ENCODE data around the gene MMP1.

The MMP1 gene

DNA sequence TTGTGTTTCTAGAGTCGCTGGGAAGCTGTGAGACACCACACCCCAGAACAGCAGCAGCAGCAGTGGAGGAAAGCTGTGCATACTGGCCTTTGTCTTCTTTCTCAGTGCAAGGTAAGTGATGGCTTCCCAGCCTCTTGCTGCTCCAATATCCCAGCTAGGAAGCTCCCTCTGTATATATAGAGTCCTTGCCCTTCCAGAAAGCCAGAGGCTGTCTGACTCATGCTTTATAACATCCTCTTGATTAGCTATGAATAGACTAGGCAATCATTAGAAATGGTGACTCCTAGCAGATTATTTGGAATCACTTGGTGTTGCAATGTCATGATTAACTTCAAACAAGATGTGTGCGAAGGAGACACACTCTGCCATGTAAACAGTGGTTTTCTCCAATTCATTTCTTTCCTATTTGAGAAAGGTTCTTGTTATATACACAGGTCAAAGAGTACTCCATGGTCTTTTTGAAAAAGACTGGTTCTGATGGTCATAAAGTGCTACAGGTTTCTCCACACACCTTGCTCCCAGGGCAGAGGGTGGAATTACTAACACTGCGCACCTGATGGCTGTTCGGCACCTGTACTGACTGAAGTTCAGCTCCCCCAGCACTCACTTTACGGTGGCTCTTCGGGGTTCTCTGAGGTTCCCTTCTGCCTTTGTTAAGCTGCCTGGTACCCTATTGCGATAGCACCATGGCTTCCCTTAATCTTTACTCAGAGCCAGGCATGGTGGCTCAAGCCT lies at the start of gene MMP1:
MMP1 (minus strand) TSS at position 149 of the 735 bp plus-strand sequence; CDS start at position 81, 68 bp downstream.
- H3K27ac Mint-ChIP-seq: no peak within 1 kb of the TSS
- no peaks in the 10 kb centered on the region for H3K9me3 Mint-ChIP-seq
- H3K27me3 Mint-ChIP-seq: no peaks in the 10 kb centered on the region
- no peaks in the 10 kb centered on the region for H3K36me3 Mint-ChIP-seq (ENCODE audit: low read depth)
- DNase-seq: no peak
- H3K4me3 Mint-ChIP-seq: no peak within 1 kb of the TSS
- no peaks in the 10 kb centered on the region for H3K4me1 Mint-ChIP-seq (ENCODE audit: low read depth)

DNA sequence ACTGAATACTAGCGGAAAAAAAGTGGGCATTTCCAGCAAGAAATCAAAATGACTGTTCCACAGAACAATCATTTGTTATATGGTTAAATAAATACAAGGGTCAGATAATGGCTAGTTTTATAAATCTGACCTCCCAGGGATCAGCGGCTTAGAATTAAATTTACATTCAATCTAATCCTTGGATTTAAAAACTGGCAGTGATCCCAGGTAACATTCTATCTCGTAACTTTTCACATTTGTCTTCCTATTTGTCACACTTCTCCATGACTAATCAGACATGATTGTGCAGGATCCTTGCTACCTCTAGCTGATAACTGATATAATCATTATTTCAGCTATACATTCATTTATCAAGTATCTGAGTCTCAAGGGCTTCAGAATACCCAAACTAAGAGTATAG lies 48.3 kb upstream of the MMP1 start:
- no peaks in the 10 kb centered on the region for H3K4me1 Mint-ChIP-seq (ENCODE audit: low read depth)
- DNase-seq: no peak

GRCh38 chr11:102843489-102843888 lies 45.5 kb upstream of the MMP1 start, which contains the start of gene MMP3:
Gene MMP3, minus strand, starts transcription at chr11:102843609. Its CDS starts 63 bp downstream, at chr11:102843546.
- DNase-seq: no peak
- Mint-ChIP-seq H3K36me3 (ENCODE audit: low read depth) (no peaks in the 10 kb centered on the region), H3K27ac (no peak within 1 kb of the TSS), H3K4me3 (no peak within 1 kb of the TSS), H3K27me3 (peaks cover 6% of the 10 kb centered on the region), H3K9me3 (no peaks in the 10 kb centered on the region), H3K4me1 (ENCODE audit: low read depth) (no peaks in the 10 kb centered on the region)

More for the DNA sequence above, 48.3 kb upstream of the MMP1 start:
- Mint-ChIP-seq H3K9me3 (no peaks in the 10 kb centered on the region), H3K36me3 (ENCODE audit: low read depth) (no peaks in the 10 kb centered on the region), H3K4me3 (no peak overlapping the region), H3K27me3 (peaks cover 6% of the 10 kb centered on the region), H3K27ac (no peak overlapping the region)

DNA sequence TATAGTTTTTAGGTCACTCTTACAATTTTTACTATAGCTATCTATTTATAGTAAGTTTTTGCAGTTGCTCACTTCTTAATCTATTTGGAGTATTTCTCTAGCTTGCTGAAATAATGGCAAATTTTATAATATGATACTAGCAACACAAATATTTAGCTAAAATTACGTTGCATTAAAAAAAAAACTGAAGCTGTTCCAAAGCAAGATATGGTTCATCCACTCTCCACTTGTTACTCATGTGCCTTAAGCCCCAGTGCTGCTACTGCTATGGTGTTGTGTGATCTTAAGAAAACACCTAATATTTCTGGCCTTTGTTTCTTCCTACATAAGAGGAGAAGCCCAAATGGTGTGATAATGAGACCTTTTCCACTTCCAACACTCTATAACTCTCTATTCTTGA lies 45.0 kb upstream of the MMP1 start:
- no peak overlapping the region for H3K4me3 Mint-ChIP-seq
- H3K27me3 Mint-ChIP-seq: peaks cover 6% of the 10 kb centered on the region
- DNase-seq: no peak
- H3K27ac Mint-ChIP-seq: no peak overlapping the region
- H3K36me3 Mint-ChIP-seq (ENCODE audit: low read depth): no peaks in the 10 kb centered on the region
- H3K4me1 Mint-ChIP-seq (ENCODE audit: low read depth): no peaks in the 10 kb centered on the region
- H3K9me3 Mint-ChIP-seq: no peaks in the 10 kb centered on the region

DNA sequence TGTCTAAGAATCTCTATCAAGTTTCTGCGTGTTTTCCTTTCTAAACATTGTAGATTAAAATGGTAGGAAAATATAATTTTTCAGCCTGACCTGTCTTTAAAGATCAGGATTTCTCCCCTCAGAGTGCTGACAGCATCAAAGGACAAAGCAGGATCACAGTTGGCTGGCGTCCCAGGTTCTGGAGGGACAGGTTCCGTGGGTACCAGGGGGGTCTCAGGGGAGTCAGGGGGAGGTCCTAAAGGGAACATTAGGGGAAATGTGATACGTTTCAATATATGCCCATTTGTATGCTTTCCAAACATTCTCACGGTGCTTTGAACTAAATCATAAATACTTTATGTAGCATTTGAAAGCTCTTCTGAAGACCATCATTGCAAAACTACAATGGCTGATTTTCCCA lies 42.1 kb upstream of the MMP1 start:
- H3K4me3 Mint-ChIP-seq: no peak overlapping the region

DNA sequence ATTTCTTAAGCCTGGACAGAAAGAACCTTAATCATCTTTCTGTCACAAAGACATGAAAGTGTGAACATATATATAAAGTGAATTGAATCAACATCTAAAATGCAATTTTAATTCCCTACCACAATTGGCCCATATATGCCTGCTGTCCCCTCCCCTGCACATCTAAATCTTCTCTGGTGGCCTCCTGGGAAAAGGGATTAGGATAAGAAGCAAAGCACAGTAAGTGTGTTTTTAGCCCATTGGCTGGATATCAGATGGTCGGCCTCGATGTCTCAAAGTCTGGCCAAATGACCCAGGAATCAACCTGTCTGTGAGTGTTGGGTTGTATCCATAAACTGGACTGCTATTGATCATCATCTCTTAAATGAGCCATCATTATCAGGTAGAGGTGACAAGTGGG lies 39.7 kb upstream of the MMP1 start:
- Mint-ChIP-seq H3K4me1 (ENCODE audit: low read depth) (no peaks in the 10 kb centered on the region), H3K27ac (no peak overlapping the region), H3K27me3 (no peaks in the 10 kb centered on the region), H3K9me3 (no peaks in the 10 kb centered on the region), H3K4me3 (no peak overlapping the region), H3K36me3 (ENCODE audit: low read depth) (no peaks in the 10 kb centered on the region)
- DNase-seq: no peak

More for the DNA sequence above, 42.1 kb upstream of the MMP1 start:
- DNase-seq: no peak
- Mint-ChIP-seq H3K9me3 (no peaks in the 10 kb centered on the region), H3K4me1 (ENCODE audit: low read depth) (no peaks in the 10 kb centered on the region), H3K27ac (no peak overlapping the region), H3K27me3 (peaks cover 3% of the 10 kb centered on the region), H3K36me3 (ENCODE audit: low read depth) (no peaks in the 10 kb centered on the region)

GRCh38 chr11:102837156-102837555 lies 39.2 kb upstream of the MMP1 start:
- H3K4me3 Mint-ChIP-seq: no peak overlapping the region
- H3K4me1 Mint-ChIP-seq (ENCODE audit: low read depth): no peaks in the 10 kb centered on the region
- H3K36me3 Mint-ChIP-seq (ENCODE audit: low read depth): no peaks in the 10 kb centered on the region
- no peaks in the 10 kb centered on the region for H3K9me3 Mint-ChIP-seq
- H3K27ac Mint-ChIP-seq: no peak overlapping the region
- H3K27me3 Mint-ChIP-seq: peaks cover 2% of the 10 kb centered on the region
- no peak for DNase-seq

DNA sequence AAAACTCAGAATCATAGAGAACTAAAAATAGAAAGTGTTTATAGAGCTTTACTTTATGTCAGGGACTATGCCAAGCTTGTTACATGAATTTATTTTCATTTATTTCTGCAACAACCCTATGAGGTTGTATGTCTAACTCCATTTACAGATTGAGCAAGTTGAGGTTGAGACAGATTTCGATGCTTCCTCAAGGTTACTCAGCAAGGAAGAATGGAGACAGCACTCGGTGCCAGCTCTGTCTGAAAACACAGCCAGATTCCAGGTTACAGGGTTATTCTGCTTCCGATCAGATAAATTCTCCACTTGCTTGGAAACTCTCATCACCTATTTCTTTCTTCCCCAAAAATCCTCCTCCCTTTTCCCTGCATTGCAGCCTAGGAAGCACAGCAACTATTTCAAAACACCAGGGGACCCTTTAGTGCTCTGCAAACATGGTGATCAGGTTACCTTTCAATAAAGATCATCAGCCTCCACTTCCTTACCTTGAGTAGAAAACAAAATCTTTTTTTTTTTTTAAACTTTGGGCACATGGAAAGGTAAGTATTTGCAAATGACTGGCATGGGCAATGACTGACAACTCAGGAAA lies 38.4 kb upstream of the MMP1 start:
- Mint-ChIP-seq H3K27ac (no peak overlapping the region), H3K36me3 (ENCODE audit: low read depth) (no peaks in the 10 kb centered on the region), H3K9me3 (no peaks in the 10 kb centered on the region), H3K4me3 (no peak overlapping the region), H3K27me3 (peaks cover 10% of the 10 kb centered on the region), H3K4me1 (ENCODE audit: low read depth) (no peaks in the 10 kb centered on the region)
- no peak for DNase-seq

GRCh38 chr11:102833731-102834130 lies 35.8 kb upstream of the MMP1 start:
- Mint-ChIP-seq H3K4me3 (no peak overlapping the region), H3K27me3 (peaks cover 25% of the 10 kb centered on the region), H3K36me3 (ENCODE audit: low read depth) (no peaks in the 10 kb centered on the region), H3K27ac (no peak overlapping the region), H3K9me3 (no peaks in the 10 kb centered on the region), H3K4me1 (ENCODE audit: low read depth) (no peaks in the 10 kb centered on the region)
- no peak for DNase-seq

GRCh38 chr11:102832612-102833011 lies 34.7 kb upstream of the MMP1 start:
- DNase-seq: no peak
- Mint-ChIP-seq H3K4me1 (ENCODE audit: low read depth) (no peaks in the 10 kb centered on the region), H3K27me3 (peaks cover 25% of the 10 kb centered on the region), H3K4me3 (no peak overlapping the region), H3K27ac (no peak overlapping the region), H3K36me3 (ENCODE audit: low read depth) (no peaks in the 10 kb centered on the region), H3K9me3 (no peaks in the 10 kb centered on the region)

DNA sequence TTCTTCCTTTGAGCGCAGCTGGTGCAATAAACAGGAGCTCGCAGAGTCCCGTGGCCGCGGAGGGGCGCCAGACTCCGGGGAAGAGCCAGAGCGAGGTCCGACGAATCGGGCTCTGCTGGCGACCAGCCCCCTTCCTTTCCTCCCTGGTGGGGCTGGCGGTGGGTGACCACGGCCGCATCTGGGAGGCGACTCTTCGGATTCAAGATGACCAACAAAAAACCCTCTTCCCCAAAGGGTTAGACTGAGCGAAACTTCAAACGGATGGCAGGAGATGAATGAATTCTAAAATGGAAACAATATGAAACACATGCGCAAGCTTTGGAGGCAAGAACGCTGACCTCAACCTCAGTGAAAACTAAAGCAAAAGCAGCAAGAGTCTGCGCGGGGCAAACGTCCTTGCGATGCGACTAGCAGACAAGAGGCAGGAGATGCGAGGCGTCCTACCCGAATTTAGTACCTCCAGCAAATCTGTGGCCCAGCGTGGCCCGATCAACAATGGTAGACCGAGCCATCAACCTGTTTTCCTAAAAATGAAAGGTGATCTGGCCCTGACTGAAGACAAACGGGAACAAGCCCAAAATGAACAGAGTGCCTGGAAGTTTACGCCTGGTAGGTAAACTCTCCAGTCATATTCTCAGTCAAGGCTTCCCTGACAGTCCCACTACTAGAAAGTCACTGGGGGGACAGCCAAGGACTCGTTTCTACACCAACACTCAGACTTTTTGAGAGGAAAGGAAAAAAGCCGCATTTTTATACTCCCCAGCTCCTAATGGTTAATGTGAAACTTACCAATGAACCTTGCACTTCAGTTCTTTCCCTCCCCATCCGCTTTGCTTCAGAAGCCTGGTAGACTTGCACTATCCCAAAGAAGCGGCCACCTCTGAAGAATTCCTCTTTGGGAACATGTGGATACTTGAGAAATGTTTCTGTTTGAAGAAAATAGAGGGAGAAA lies 33.8 kb upstream of the MMP1 start:
- H3K27me3 Mint-ChIP-seq: peaks cover 31% of the 10 kb centered on the region
- no peak overlapping the region for H3K4me3 Mint-ChIP-seq
- H3K9me3 Mint-ChIP-seq: no peaks in the 10 kb centered on the region
- H3K27ac Mint-ChIP-seq: no peak overlapping the region
- H3K4me1 Mint-ChIP-seq (ENCODE audit: low read depth): no peaks in the 10 kb centered on the region
- no peak for DNase-seq
- H3K36me3 Mint-ChIP-seq (ENCODE audit: low read depth): no peaks in the 10 kb centered on the region

- H3K4me1 Mint-ChIP-seq (ENCODE audit: low read depth): no peaks in the 10 kb centered on the region
- no peaks in the 10 kb centered on the region for H3K36me3 Mint-ChIP-seq (ENCODE audit: low read depth)
- H3K27ac Mint-ChIP-seq: no peak overlapping the region
- H3K9me3 Mint-ChIP-seq: no peaks in the 10 kb centered on the region
- H3K27me3 Mint-ChIP-seq: peaks cover 35% of the 10 kb centered on the region
- DNase-seq: no peak
- H3K4me3 Mint-ChIP-seq: no peak overlapping the region
These were observed 33.1 kb upstream of the MMP1 start for GRCh38 chr11:102831128-102831488.

- no peak overlapping the region for H3K4me3 Mint-ChIP-seq
- H3K27me3 Mint-ChIP-seq: peaks cover 35% of the 10 kb centered on the region
- no peak overlapping the region for H3K27ac Mint-ChIP-seq
- no peaks in the 10 kb centered on the region for H3K9me3 Mint-ChIP-seq
- no peaks in the 10 kb centered on the region for H3K36me3 Mint-ChIP-seq (ENCODE audit: low read depth)
- DNase-seq: no peak
- H3K4me1 Mint-ChIP-seq (ENCODE audit: low read depth): no peaks in the 10 kb centered on the region
These were observed 32.2 kb upstream of the MMP1 start for GRCh38 chr11:102830001-102830727.

DNA sequence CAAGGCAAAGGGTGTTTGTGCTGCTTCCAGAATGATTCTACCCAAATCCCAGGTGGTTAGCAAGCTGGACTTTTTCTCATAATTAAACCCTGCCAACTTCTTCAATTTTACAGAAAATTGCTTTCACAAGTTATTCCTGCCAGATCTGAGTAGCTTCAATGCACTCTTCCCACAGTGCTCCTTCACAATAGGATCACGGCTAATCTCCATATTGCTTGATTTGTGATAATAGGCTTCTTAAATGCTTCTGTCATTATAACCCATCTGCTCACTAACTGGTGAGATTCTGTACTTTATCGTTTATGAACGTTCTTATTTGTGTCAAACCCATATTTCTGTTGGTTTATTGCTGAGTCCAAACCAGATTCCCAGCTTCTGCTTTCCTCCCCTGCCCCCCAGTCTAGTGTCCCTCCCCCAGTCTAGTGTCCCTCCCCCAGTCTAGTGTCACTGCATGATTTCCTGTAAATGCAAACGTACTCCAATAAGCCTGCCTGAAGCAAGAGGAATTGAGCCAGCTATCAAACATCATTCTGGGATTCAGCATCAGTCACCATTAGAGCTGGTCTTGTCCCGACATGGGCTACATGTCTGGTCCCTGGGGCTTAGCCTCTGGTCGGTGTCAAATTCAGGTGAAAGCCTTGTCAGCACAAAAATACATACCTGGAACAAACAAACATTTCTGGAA lies 31.5 kb upstream of the MMP1 start:
- H3K27me3 Mint-ChIP-seq: peaks cover 35% of the 10 kb centered on the region
- no peaks in the 10 kb centered on the region for H3K36me3 Mint-ChIP-seq (ENCODE audit: low read depth)
- H3K27ac Mint-ChIP-seq: no peak overlapping the region
- no peaks in the 10 kb centered on the region for H3K9me3 Mint-ChIP-seq
- H3K4me3 Mint-ChIP-seq: no peak overlapping the region
- no peaks in the 10 kb centered on the region for H3K4me1 Mint-ChIP-seq (ENCODE audit: low read depth)
- DNase-seq: no peak

Data from activated T-cell treated with anti-CD3 and anti-CD28 coated beads, Interleukin-2, amount 50 U/mL, for 24 hours (primary cell).